DMS114 treated with DMSO at 0.1 percent for 48 hours (cell line): ENCODE results near the gene NAT16.
"Not testable (repeated sequence)": the region's sequence is repeated elsewhere in the genome, so short reads cannot be mapped to it uniquely, and the experiment has no call there.

Source experiments
- DNase-seq: peaks from one replicate; lab custom pipeline; 2025; ENCODE audit not compliant: unreplicated experiment; lab: John Stamatoyannopoulos, UW

NAT16 gene

GRCh38 chr7:101202603-101202918 is 22.5 kb upstream of the NAT16 start:
- DNase-seq: no peak

GRCh38 chr7:101201695-101202602 is 21.9 kb upstream of the NAT16 start:
- DNase-seq: no peak

GRCh38 chr7:101200862-101201599 is 20.9 kb upstream of the NAT16 start, which contains the start of gene MOGAT3:
MOGAT3 (minus strand) TSS chr7:101201036; CDS start chr7:101200854, 182 bp downstream.
- DNase-seq: no peak

GRCh38 chr7:101200504-101200861 is 20.4 kb upstream of the NAT16 start:
- no peak for DNase-seq

GRCh38 chr7:101199522-101199921 is 19.4 kb upstream of the NAT16 start:
- DNase-seq: not testable (repeated sequence)

- no peak for DNase-seq
Measured at GRCh38 chr7:101198476-101198875, 18.4 kb upstream of the NAT16 start.

GRCh38 chr7:101197991-101198390 is 17.9 kb upstream of the NAT16 start:
- DNase-seq: no peak

- no peak for DNase-seq
Measured at GRCh38 chr7:101195884-101196283, 15.8 kb upstream of the NAT16 start.

- DNase-seq: no peak
Measured at GRCh38 chr7:101189109-101189508, 9.0 kb upstream of the NAT16 start.

GRCh38 chr7:101186844-101187428 is 6.8 kb upstream of the NAT16 start:
- no peak for DNase-seq

- DNase-seq: no peak
Measured at GRCh38 chr7:101186194-101186593, 6.1 kb upstream of the NAT16 start.

- DNase-seq: no peak
Measured at GRCh38 chr7:101185258-101185839, 5.3 kb upstream of the NAT16 start.

- DNase-seq: no peak
Measured at GRCh38 chr7:101179713-101180112, 380 bp downstream of the NAT16 start.

- DNase-seq: no peak
Measured at GRCh38 chr7:101179117-101179516, 976 bp downstream of the NAT16 start.

- no peak for DNase-seq
Measured at GRCh38 chr7:101177644-101178043, 2.4 kb downstream of the NAT16 start.

GRCh38 chr7:101175664-101176063 is 4.4 kb downstream of the NAT16 start:
- DNase-seq: no peak

GRCh38 chr7:101174322-101174854 is 5.7 kb downstream of the NAT16 start:
- no peak for DNase-seq

GRCh38 chr7:101173752-101174244 is 6.3 kb downstream of the NAT16 start:
- DNase-seq: no peak

GRCh38 chr7:101172854-101173751 is 7.0 kb downstream of the NAT16 start:
- DNase-seq: no peak
